Measurements from ENCODE around the gene C19orf81. TPM values are rescaled to one million over a fixed set of nuclear protein-coding genes. Genes with fewer than 3 reads are reported as not detected.

The C19orf81 gene
- total and polyA plus RNA-seq, 9 of the 15 experiments (the other 6 are each of a cell fraction or from before 2014, with no cell fraction given) = 2.5 to 42.9 (median 33.0) TPM; not detected in 4

- TF ChIP-seq ZNF347 (CRISPR knock-in tag; IDR thresholded peaks at IDR 0.05; ENCODE audit: low read depth) (no peak), HNRNPH1 (optimal IDR thresholded peaks at IDR 0.05; ENCODE audit: low read depth, low read length) (no peak), GABPA (tag; conservative IDR thresholded peaks at IDR 0.05; ENCODE audit: low read depth) (peak; percentile 59), ZNF764 (CRISPR knock-in tag; IDR thresholded peaks at IDR 0.05; ENCODE audit: low read depth) (no peak), ZC3H8 (IDR thresholded peaks at IDR 0.05) (no peak), ZFX (CRISPR knock-in tag; IDR thresholded peaks at IDR 0.05) (peak; percentile 44; the same call in 1 of the 2 replicates), TFAM (CRISPR knock-in tag; conservative IDR thresholded peaks at IDR 0.05) (no peak), ZNF12 (CRISPR knock-in tag; IDR thresholded peaks at IDR 0.05) (no peak), PHF8 (IDR thresholded peaks at IDR 0.05; ENCODE audit: borderline replicate concordance, low read length) (peak; percentile 34; the same call in 1 of the 2 replicates), ATF1 (CRISPR knock-in tag; IDR thresholded peaks at IDR 0.05) (no peak), ATF1 (tag; IDR thresholded peaks at IDR 0.05) (peak; percentile 31; the same call in 1 of the 2 replicates), XRCC4 (IDR thresholded peaks at IDR 0.05; ENCODE audit: extremely low read depth, insufficient read depth, insufficient read length) (no peak), ZFP36 (IDR thresholded peaks at IDR 0.05; ENCODE audit: low read depth, low read length, partially characterized antibody) (no peak), NFYB (IDR thresholded peaks at IDR 0.05; ENCODE audit: extremely low read depth, insufficient read length) (peak; percentile 45), ZBTB1 (CRISPR knock-in tag; IDR thresholded peaks at IDR 0.05; ENCODE audit: borderline replicate concordance, low read depth) (no peak), NFIX (CRISPR knock-in tag; IDR thresholded peaks at IDR 0.05; ENCODE audit: low read depth) (no peak), ZSCAN32 (CRISPR knock-in tag; IDR thresholded peaks at IDR 0.05) (no peak), SMAD2 (IDR thresholded peaks at IDR 0.05; ENCODE audit: low read depth, low read length) (no peak), ZC3H4 (CRISPR knock-in tag; IDR thresholded peaks at IDR 0.05; ENCODE audit: borderline replicate concordance) (no peak; the same call in 1 of the 2 replicates), ZNF75A (CRISPR knock-in tag; IDR thresholded peaks at IDR 0.05) (no peak)
- TF ChIP-seq, protein P1, sequence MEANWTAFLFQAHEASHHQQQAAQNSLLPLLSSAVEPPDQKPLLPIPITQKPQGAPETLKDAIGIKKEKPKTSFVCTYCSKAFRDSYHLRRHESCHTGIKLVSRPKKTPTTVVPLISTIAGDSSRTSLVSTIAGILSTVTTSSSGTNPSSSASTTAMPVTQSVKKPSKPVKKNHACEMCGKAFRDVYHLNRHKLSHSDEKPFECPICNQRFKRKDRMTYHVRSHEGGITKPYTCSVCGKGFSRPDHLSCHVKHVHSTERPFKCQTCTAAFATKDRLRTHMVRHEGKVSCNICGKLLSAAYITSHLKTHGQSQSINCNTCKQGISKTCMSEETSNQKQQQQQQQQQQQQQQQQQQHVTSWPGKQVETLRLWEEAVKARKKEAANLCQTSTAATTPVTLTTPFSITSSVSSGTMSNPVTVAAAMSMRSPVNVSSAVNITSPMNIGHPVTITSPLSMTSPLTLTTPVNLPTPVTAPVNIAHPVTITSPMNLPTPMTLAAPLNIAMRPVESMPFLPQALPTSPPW (CRISPR knock-in tag; IDR thresholded peaks at IDR 0.05) = peak; percentile 29; the same call in 1 of the 2 replicates
- TF ChIP-seq, protein P2, sequence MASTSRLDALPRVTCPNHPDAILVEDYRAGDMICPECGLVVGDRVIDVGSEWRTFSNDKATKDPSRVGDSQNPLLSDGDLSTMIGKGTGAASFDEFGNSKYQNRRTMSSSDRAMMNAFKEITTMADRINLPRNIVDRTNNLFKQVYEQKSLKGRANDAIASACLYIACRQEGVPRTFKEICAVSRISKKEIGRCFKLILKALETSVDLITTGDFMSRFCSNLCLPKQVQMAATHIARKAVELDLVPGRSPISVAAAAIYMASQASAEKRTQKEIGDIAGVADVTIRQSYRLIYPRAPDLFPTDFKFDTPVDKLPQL (IDR thresholded peaks at IDR 0.05; ENCODE audit: extremely low read depth, insufficient read length) = no peak
- TF ChIP-seq, protein P3, sequence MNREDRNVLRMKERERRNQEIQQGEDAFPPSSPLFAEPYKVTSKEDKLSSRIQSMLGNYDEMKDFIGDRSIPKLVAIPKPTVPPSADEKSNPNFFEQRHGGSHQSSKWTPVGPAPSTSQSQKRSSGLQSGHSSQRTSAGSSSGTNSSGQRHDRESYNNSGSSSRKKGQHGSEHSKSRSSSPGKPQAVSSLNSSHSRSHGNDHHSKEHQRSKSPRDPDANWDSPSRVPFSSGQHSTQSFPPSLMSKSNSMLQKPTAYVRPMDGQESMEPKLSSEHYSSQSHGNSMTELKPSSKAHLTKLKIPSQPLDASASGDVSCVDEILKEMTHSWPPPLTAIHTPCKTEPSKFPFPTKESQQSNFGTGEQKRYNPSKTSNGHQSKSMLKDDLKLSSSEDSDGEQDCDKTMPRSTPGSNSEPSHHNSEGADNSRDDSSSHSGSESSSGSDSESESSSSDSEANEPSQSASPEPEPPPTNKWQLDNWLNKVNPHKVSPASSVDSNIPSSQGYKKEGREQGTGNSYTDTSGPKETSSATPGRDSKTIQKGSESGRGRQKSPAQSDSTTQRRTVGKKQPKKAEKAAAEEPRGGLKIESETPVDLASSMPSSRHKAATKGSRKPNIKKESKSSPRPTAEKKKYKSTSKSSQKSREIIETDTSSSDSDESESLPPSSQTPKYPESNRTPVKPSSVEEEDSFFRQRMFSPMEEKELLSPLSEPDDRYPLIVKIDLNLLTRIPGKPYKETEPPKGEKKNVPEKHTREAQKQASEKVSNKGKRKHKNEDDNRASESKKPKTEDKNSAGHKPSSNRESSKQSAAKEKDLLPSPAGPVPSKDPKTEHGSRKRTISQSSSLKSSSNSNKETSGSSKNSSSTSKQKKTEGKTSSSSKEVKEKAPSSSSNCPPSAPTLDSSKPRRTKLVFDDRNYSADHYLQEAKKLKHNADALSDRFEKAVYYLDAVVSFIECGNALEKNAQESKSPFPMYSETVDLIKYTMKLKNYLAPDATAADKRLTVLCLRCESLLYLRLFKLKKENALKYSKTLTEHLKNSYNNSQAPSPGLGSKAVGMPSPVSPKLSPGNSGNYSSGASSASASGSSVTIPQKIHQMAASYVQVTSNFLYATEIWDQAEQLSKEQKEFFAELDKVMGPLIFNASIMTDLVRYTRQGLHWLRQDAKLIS (CRISPR knock-in tag; IDR thresholded peaks at IDR 0.05) = no peak
These were observed at the start of gene C19orf81 (continued) for GRCh38 chr19:50649433-50650391.

Measured in K562 (cell line).